HEK293 (cell line): ENCODE results near the gene UBE2V1.
A peak's percentile ranks its signal among the peaks of the same experiment; 100 is the strongest.

Source experiments
- BCL11A ChIP-seq: fragments of 450-650 bp; formaldehyde crosslinking; IDR thresholded peaks from 2 replicates; pipeline ENCODE4 v1.5.1; 2016; ENCODE audit warnings: low read depth, missing biosample characterization, missing genetic modification characterization
- EGR2 ChIP-seq: fragments of 450-650 bp; formaldehyde crosslinking; IDR thresholded peaks from 2 replicates; pipeline ENCODE4 v1.5.1; 2016; ENCODE audit warnings: low read depth, missing biosample characterization, missing genetic modification characterization
- HIC1 ChIP-seq: fragments of 450-650 bp; formaldehyde crosslinking; IDR thresholded peaks from 2 replicates; pipeline ENCODE4 v1.5.1; 2016; ENCODE audit warnings: missing biosample characterization, missing genetic modification characterization
- KLF16 ChIP-seq: fragments of 450-650 bp; formaldehyde crosslinking; IDR thresholded peaks from 2 replicates; pipeline ENCODE4 v1.5.1; 2017; ENCODE audit warnings: missing biosample characterization, missing genetic modification characterization
- KLF9 ChIP-seq: fragments of 450-650 bp; formaldehyde crosslinking; IDR thresholded peaks from 2 replicates; pipeline ENCODE4 v1.5.1; 2016; ENCODE audit warnings: missing biosample characterization, missing genetic modification characterization, low read depth
- PATZ1 ChIP-seq: fragments of 450-650 bp; formaldehyde crosslinking; IDR thresholded peaks from 2 replicates; pipeline ENCODE4 v1.5.1; 2016; ENCODE audit warnings: missing biosample characterization, missing genetic modification characterization
- PRDM10 ChIP-seq: fragments of 450-650 bp; formaldehyde crosslinking; IDR thresholded peaks from 2 replicates; pipeline ENCODE4 v1.5.1; 2016; ENCODE audit warnings: missing biosample characterization, missing genetic modification characterization
- SP3 ChIP-seq: fragments of 450-650 bp; formaldehyde crosslinking; IDR thresholded peaks from 2 replicates; pipeline ENCODE4 v1.5.1; 2016; ENCODE audit warnings: missing biosample characterization, missing genetic modification characterization
- SP7 ChIP-seq: fragments of 450-650 bp; formaldehyde crosslinking; IDR thresholded peaks from 2 replicates; pipeline ENCODE4 v1.5.1; 2016; ENCODE audit warnings: missing biosample characterization, missing genetic modification characterization
- ZBTB10 ChIP-seq: fragments of 450-650 bp; formaldehyde crosslinking; IDR thresholded peaks from 2 replicates; pipeline ENCODE4 v1.5.1; 2016; ENCODE audit warnings: missing biosample characterization, missing genetic modification characterization
- ZBTB17 ChIP-seq: fragments of 450-650 bp; formaldehyde crosslinking; IDR thresholded peaks from 2 replicates; pipeline ENCODE4 v1.5.1; 2016; ENCODE audit warnings: missing biosample characterization, missing genetic modification characterization
- ZBTB8A ChIP-seq: fragments of 450-650 bp; formaldehyde crosslinking; IDR thresholded peaks from 2 replicates; pipeline ENCODE4 v1.5.1; 2016; ENCODE audit warnings: missing biosample characterization, missing genetic modification characterization
- ZFP69B ChIP-seq: fragments of 450-650 bp; formaldehyde crosslinking; IDR thresholded peaks from 2 replicates; pipeline ENCODE4 v1.5.1; 2016; ENCODE audit warnings: missing biosample characterization, missing genetic modification characterization
- ZNF2 ChIP-seq: fragments of 450-650 bp; formaldehyde crosslinking; IDR thresholded peaks from 2 replicates; pipeline ENCODE4 v1.5.1; 2016; ENCODE audit warnings: missing biosample characterization, missing genetic modification characterization
- ZNF221 ChIP-seq: fragments of 450-650 bp; formaldehyde crosslinking; IDR thresholded peaks from 2 replicates; pipeline ENCODE4 v1.5.1; 2017; ENCODE audit warnings: missing biosample characterization, missing genetic modification characterization, borderline replicate concordance
- ZNF335 ChIP-seq: fragments of 450-650 bp; formaldehyde crosslinking; conservative IDR thresholded peaks from 2 replicates; pipeline ENCODE4 v1.5.1; 2016; ENCODE audit warnings: missing biosample characterization, missing genetic modification characterization
- ZNF362 ChIP-seq: fragments of 450-650 bp; formaldehyde crosslinking; IDR thresholded peaks from 2 replicates; pipeline ENCODE4 v1.5.1; 2016; ENCODE audit warnings: missing biosample characterization, missing genetic modification characterization
- ZNF561 ChIP-seq: fragments of 450-650 bp; IDR thresholded peaks from 2 replicates; pipeline ENCODE4 v1.5.1; 2018; ENCODE audit warnings: missing biosample characterization, missing genetic modification characterization, borderline replicate concordance
- ZNF600 ChIP-seq: fragments of 450-650 bp; formaldehyde crosslinking; IDR thresholded peaks from 2 replicates; pipeline ENCODE4 v1.5.1; 2016; ENCODE audit warnings: missing biosample characterization, missing genetic modification characterization
- ZNF621 ChIP-seq: fragments of 450-650 bp; formaldehyde crosslinking; IDR thresholded peaks from 2 replicates; pipeline ENCODE4 v1.5.1; 2017; ENCODE audit warnings: missing biosample characterization, missing genetic modification characterization
- ZNF629 ChIP-seq: fragments of 450-650 bp; formaldehyde crosslinking; IDR thresholded peaks from 2 replicates; pipeline ENCODE4 v1.5.1; 2017; ENCODE audit warnings: missing biosample characterization, missing genetic modification characterization
- ZNF639 ChIP-seq: fragments of 450-650 bp; formaldehyde crosslinking; IDR thresholded peaks from 2 replicates; pipeline ENCODE4 v1.5.1; 2016; ENCODE audit warnings: missing biosample characterization, missing genetic modification characterization
- ZNF664 ChIP-seq: fragments of 450-650 bp; formaldehyde crosslinking; IDR thresholded peaks from 2 replicates; pipeline ENCODE4 v1.5.1; 2016; ENCODE audit warnings: missing biosample characterization, missing genetic modification characterization
- ZNF670 ChIP-seq: fragments of 450-650 bp; formaldehyde crosslinking; IDR thresholded peaks from 2 replicates; pipeline ENCODE4 v1.5.1; 2016; ENCODE audit warnings: missing biosample characterization, missing genetic modification characterization, low read depth
- ZNF701 ChIP-seq: fragments of 450-650 bp; formaldehyde crosslinking; IDR thresholded peaks from 2 replicates; pipeline ENCODE4 v1.5.1; 2016; ENCODE audit warnings: missing biosample characterization, missing genetic modification characterization

The UBE2V1 gene

GRCh38 chr20:50071039-50071888 lies 41.7 kb downstream of the UBE2V1 start (continued):
- peak; percentile 69 for TF ChIP-seq PATZ1 (tag by site-specific recombination)
- TF ChIP-seq SP3 (tag by site-specific recombination) = peak; percentile 70
- TF ChIP-seq ZNF221 (tag by site-specific recombination) = no peak
- TF ChIP-seq ZNF335 (tag by site-specific recombination) = peak; percentile 85
- peak; percentile 74; the same call in 1 of the 2 replicates for TF ChIP-seq ZNF639 (tag by site-specific recombination)
- no peak for TF ChIP-seq HIC1
- peak; percentile 65 for TF ChIP-seq ZBTB17 (tag by site-specific recombination)
- TF ChIP-seq ZBTB8A (tag by site-specific recombination) = peak; percentile 23; the same call in 1 of the 2 replicates
- peak; percentile 47; the same call in 1 of the 2 replicates for TF ChIP-seq ZNF2 (tag by site-specific recombination)
- no peak for TF ChIP-seq ZNF701 (tag by site-specific recombination)
- 0 out of 2 replicates have a peak, but pooled peaks have one; percentile 18 for TF ChIP-seq ZBTB10 (tag by site-specific recombination)
- peak; percentile 84 for TF ChIP-seq ZNF600 (tag by site-specific recombination)
- TF ChIP-seq ZNF561 (tag by site-specific recombination) = peak; percentile 76; the same call in 1 of the 2 replicates
- TF ChIP-seq ZNF629 (tag by site-specific recombination) = peak; percentile 56
- TF ChIP-seq KLF9 = peak; percentile 37; the same call in 1 of the 2 replicates
- peak; percentile 81; the same call in 1 of the 2 replicates for TF ChIP-seq BCL11A (tag by site-specific recombination)
- TF ChIP-seq ZNF670 (tag by site-specific recombination) = no peak
- peak; percentile 88; the same call in 1 of the 2 replicates for TF ChIP-seq ZNF664
- TF ChIP-seq KLF16 = peak; percentile 73; the same call in 1 of the 2 replicates
- peak; percentile 76 for TF ChIP-seq ZNF362
- peak; percentile 75; the same call in 1 of the 2 replicates for TF ChIP-seq SP7
- 0 out of 2 replicates have a peak, but pooled peaks have one; percentile 52 for TF ChIP-seq PRDM10 (tag by site-specific recombination)
- no peak for TF ChIP-seq ZNF621 (tag by site-specific recombination)
- peak; percentile 53; the same call in 1 of the 2 replicates for TF ChIP-seq ZFP69B (tag by site-specific recombination)
- 0 out of 2 replicates have a peak, but pooled peaks have one; percentile 16 for TF ChIP-seq EGR2
